ENCODE measurements around the gene CST5. TPM values are rescaled to one million over a fixed set of nuclear protein-coding genes. Genes with fewer than 3 reads are reported as not detected.
A peak's percentile ranks its signal among the peaks of the same experiment; 100 is the strongest.

CST5 gene
- total RNA-seq, 5 donors from 2014 or later (not counting 1 experiment from before 2014, with no cell fraction given): not detected

DNA sequence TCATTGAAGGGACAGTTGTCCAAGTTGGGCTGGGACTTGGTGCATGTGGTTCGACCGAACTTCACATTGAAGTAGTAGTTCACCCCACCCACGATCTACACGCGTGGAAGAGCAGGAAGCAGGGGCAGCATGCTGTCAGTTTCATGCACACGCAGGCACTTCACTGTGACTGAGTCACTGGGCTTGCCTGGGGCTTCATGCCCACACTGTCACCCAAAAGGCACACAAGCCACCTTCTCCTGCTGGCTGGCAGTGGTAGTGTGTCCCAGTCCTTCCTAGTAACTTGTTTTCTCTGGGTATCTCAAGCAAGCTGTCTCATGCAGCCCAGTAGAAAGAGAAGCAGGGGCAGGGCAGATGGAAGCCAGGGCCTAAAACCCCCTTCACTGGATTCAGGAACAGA lies 2.0 kb downstream of the CST5 start:
- ChIA-PET CTCF (no interaction called here), POLR2A (no interaction called here)
- no peaks in the 10 kb centered on the region for H3K36me3 Mint-ChIP-seq
- no peak overlapping the region for H3K4me3 Mint-ChIP-seq
- DNase-seq (no peak), ATAC-seq (replicated peaks in 1 of 4) (no peak)
- no peak overlapping the region for H3K27ac ChIP-seq (ENCODE audit: low read length)
- peaks cover 0 to 27% of the 10 kb centered on the region in 2 experiments for H3K27me3 ChIP-seq (replicated peaks in 1 of 2; ENCODE audit: control insufficient read depth in 2 of 2, extremely low read depth in 1 of 2, insufficient read depth in 2 of 2, low read length in 1 of 2)
- H3K9me3 ChIP-seq: no peaks in the 10 kb centered on the region
- H3K4me1 Mint-ChIP-seq: peaks cover 3 to 40% (median 3%) of the 10 kb centered on the region in 3 donors
- peaks cover 0 to 4% of the 10 kb centered on the region in 2 donors for H3K36me3 ChIP-seq (ENCODE audit: control insufficient read depth in 2 of 2, extremely low read depth in 1 of 2, insufficient read depth in 1 of 2, low read length in 1 of 2)
- no peak overlapping the region for H3K4me3 ChIP-seq (ENCODE audit: control insufficient read depth in 1 of 2, extremely low read depth in 1 of 2, low read length in 1 of 2)
- no peak overlapping the region for H3K27ac Mint-ChIP-seq
- peaks cover 0 to 16% of the 10 kb centered on the region in 2 donors for H3K27me3 Mint-ChIP-seq
- WGBS (ENCODE audit: insufficient coverage): 34% methylated on average over 6 of the region's 6 CpGs
- H3K4me1 ChIP-seq (ENCODE audit: control insufficient read depth in 1 of 2, extremely low read depth in 1 of 2, insufficient read depth in 2 of 2, low read length in 2 of 2): peaks cover 8 to 15% of the 10 kb centered on the region in 2 experiments
- no peaks in the 10 kb centered on the region for H3K9me3 Mint-ChIP-seq

GRCh38 chr20:23875606-23876237 lies 3.8 kb downstream of the CST5 start:
- ChIA-PET POLR2A (no interaction called here), CTCF (no interaction called here)
- no peak for ATAC-seq (replicated peaks in 1 of 4)
- H3K4me3 ChIP-seq (ENCODE audit: control insufficient read depth in 1 of 2, extremely low read depth in 1 of 2, low read length in 1 of 2): no peak overlapping the region
- peaks cover 0 to 4% of the 10 kb centered on the region in 2 donors for H3K36me3 ChIP-seq (ENCODE audit: control insufficient read depth in 2 of 2, extremely low read depth in 1 of 2, insufficient read depth in 1 of 2, low read length in 1 of 2)
- H3K4me1 ChIP-seq (ENCODE audit: control insufficient read depth in 1 of 2, extremely low read depth in 1 of 2, insufficient read depth in 2 of 2, low read length in 2 of 2): peaks cover 8 to 16% of the 10 kb centered on the region in 2 experiments
- no peak overlapping the region for H3K27ac ChIP-seq (ENCODE audit: low read length)
- H3K27me3 ChIP-seq (replicated peaks in 1 of 2; ENCODE audit: control insufficient read depth in 2 of 2, extremely low read depth in 1 of 2, insufficient read depth in 2 of 2, low read length in 1 of 2): peaks cover 0 to 20% of the 10 kb centered on the region in 2 experiments
- no peaks in the 10 kb centered on the region for H3K9me3 ChIP-seq
- no peak for DNase-seq
- no peak overlapping the region for H3K27ac Mint-ChIP-seq
- no peaks in the 10 kb centered on the region for H3K36me3 Mint-ChIP-seq
- no peak overlapping the region for H3K4me3 Mint-ChIP-seq
- H3K9me3 Mint-ChIP-seq: no peaks in the 10 kb centered on the region
- 74% methylated on average over 4 of the region's 6 CpGs for WGBS (ENCODE audit: insufficient coverage)
- H3K27me3 Mint-ChIP-seq: peaks cover 0 to 19% of the 10 kb centered on the region in 2 donors
- H3K4me1 Mint-ChIP-seq: peaks cover 3 to 43% (median 3%) of the 10 kb centered on the region in 3 donors

DNA sequence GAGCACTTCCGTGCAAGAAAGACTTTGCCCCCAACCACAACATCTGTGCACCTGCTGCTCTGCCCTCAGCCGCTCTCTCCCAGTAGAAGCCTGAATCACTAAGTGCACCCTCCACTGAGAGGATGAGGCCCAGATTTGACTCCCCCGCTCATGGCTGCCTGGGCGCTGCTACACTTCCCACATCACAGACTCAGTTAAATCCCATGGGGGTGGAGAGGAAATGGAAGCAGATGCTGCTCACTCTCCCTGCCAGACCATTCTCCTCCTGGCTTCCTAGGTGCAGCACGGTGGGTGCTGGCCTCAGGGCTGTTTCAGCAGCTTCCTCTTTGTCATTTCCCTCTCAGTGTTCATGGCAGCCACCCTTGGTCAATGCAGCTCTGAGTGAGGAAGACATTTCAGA lies 4.8 kb downstream of the CST5 start:
- ATAC-seq (replicated peaks in 1 of 4): no peak
- Mint-ChIP-seq H3K27me3 (peaks cover 0 to 21% of the 10 kb centered on the region in 2 donors), H3K27ac (no peak overlapping the region)

GRCh38 chr20:23873370-23874015 lies 6.1 kb downstream of the CST5 start:
- Mint-ChIP-seq H3K4me3 (peak overlapping the region in 1 of 3 donors; percentile 62), H3K36me3 (no peaks in the 10 kb centered on the region), H3K9me3 (no peaks in the 10 kb centered on the region), H3K27ac (no peak overlapping the region), H3K27me3 (peaks cover 0 to 31% of the 10 kb centered on the region in 2 donors), H3K4me1 (peaks cover 3 to 43% (median 3%) of the 10 kb centered on the region in 3 donors)
- ChIA-PET CTCF (no interaction called here), POLR2A (no interaction called here)
- DNase-seq (peak in 5 of 35 experiments; percentile 10 to 46 (median 16)), ATAC-seq (replicated peaks in 1 of 4) (peak in 1 of 4 experiments; percentile 80)
- peaks cover 8 to 16% of the 10 kb centered on the region in 2 experiments for H3K4me1 ChIP-seq (ENCODE audit: control insufficient read depth in 1 of 2, extremely low read depth in 1 of 2, insufficient read depth in 2 of 2, low read length in 2 of 2)
- peaks cover 0 to 10% of the 10 kb centered on the region in 2 experiments for H3K27me3 ChIP-seq (replicated peaks in 1 of 2; ENCODE audit: control insufficient read depth in 2 of 2, extremely low read depth in 1 of 2, insufficient read depth in 2 of 2, low read length in 1 of 2)
- H3K4me3 ChIP-seq (ENCODE audit: control insufficient read depth in 1 of 2, extremely low read depth in 1 of 2, low read length in 1 of 2): no peak overlapping the region
- no peaks in the 10 kb centered on the region for H3K9me3 ChIP-seq
- WGBS (ENCODE audit: insufficient coverage): 0% methylated on average over 1 of the region's 3 CpGs
- H3K36me3 ChIP-seq (ENCODE audit: control insufficient read depth in 2 of 2, extremely low read depth in 1 of 2, insufficient read depth in 1 of 2, low read length in 1 of 2): peaks cover 0 to 4% of the 10 kb centered on the region in 2 donors
- H3K27ac ChIP-seq (ENCODE audit: low read length): no peak overlapping the region

More for the DNA sequence above, 4.8 kb downstream of the CST5 start:
- ChIA-PET POLR2A (no interaction called here), CTCF (no interaction called here)
- no peaks in the 10 kb centered on the region for H3K9me3 ChIP-seq
- Mint-ChIP-seq H3K9me3 (no peaks in the 10 kb centered on the region), H3K36me3 (no peaks in the 10 kb centered on the region), H3K4me3 (peak overlapping the region in 1 of 3 donors; percentile 62), H3K4me1 (peaks cover 3 to 43% (median 3%) of the 10 kb centered on the region in 3 donors)
- H3K27ac ChIP-seq (ENCODE audit: low read length): no peak overlapping the region
- H3K27me3 ChIP-seq (replicated peaks in 1 of 2; ENCODE audit: control insufficient read depth in 2 of 2, extremely low read depth in 1 of 2, insufficient read depth in 2 of 2, low read length in 1 of 2): peaks cover 0 to 13% of the 10 kb centered on the region in 2 experiments
- DNase-seq: no peak
- peaks cover 8 to 16% of the 10 kb centered on the region in 2 experiments for H3K4me1 ChIP-seq (ENCODE audit: control insufficient read depth in 1 of 2, extremely low read depth in 1 of 2, insufficient read depth in 2 of 2, low read length in 2 of 2)
- H3K4me3 ChIP-seq (ENCODE audit: control insufficient read depth in 1 of 2, extremely low read depth in 1 of 2, low read length in 1 of 2): no peak overlapping the region
- 23% methylated on average over 3 of the region's 5 CpGs for WGBS (ENCODE audit: insufficient coverage)
- H3K36me3 ChIP-seq (ENCODE audit: control insufficient read depth in 2 of 2, extremely low read depth in 1 of 2, insufficient read depth in 1 of 2, low read length in 1 of 2): peaks cover 0 to 4% of the 10 kb centered on the region in 2 donors

DNA sequence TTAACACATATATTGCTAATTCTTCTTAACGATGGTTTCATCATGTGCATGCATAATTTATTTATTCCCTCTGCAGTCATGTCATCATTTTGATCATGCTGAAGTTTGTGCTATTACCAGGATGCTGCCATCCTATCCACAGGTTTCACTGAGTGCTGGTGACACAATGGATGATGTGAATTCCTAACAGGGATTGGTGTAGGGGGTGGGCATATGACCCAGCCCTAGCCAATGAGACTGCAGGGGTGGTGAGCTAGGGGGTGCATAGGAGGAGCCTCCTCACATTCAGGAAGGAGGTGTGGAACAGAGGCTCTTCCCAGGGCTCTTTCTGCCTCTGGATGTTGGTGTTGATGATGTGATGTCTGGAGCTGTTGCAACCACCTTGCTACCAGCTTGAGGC lies 7.5 kb downstream of the CST5 start:
- Mint-ChIP-seq H3K4me3 (no peak overlapping the region), H3K4me1 (peaks cover 3 to 41% (median 3%) of the 10 kb centered on the region in 3 donors), H3K27ac (no peak overlapping the region), H3K9me3 (no peaks in the 10 kb centered on the region), H3K36me3 (no peaks in the 10 kb centered on the region), H3K27me3 (peaks cover 0 to 37% of the 10 kb centered on the region in 2 donors)
- H3K36me3 ChIP-seq (ENCODE audit: control insufficient read depth in 2 of 2, extremely low read depth in 1 of 2, insufficient read depth in 1 of 2, low read length in 1 of 2): peaks cover 0 to 4% of the 10 kb centered on the region in 2 donors
- DNase-seq (no peak), ATAC-seq (replicated peaks in 1 of 4) (no peak)
- H3K4me3 ChIP-seq (ENCODE audit: control insufficient read depth in 1 of 2, extremely low read depth in 1 of 2, low read length in 1 of 2): no peak overlapping the region
- WGBS (ENCODE audit: insufficient coverage): no CpG with 5 or more reads among the region's 1 CpG
- H3K27ac ChIP-seq (ENCODE audit: low read length): no peak overlapping the region
- peaks cover 8 to 16% of the 10 kb centered on the region in 2 experiments for H3K4me1 ChIP-seq (ENCODE audit: control insufficient read depth in 1 of 2, extremely low read depth in 1 of 2, insufficient read depth in 2 of 2, low read length in 2 of 2)
- CTCF ChIA-PET: no interaction called here
- H3K27me3 ChIP-seq (replicated peaks in 1 of 2; ENCODE audit: control insufficient read depth in 2 of 2, extremely low read depth in 1 of 2, insufficient read depth in 2 of 2, low read length in 1 of 2): peaks cover 0 to 11% of the 10 kb centered on the region in 2 experiments
- POLR2A ChIA-PET: no interaction called here
- no peaks in the 10 kb centered on the region for H3K9me3 ChIP-seq

DNA sequence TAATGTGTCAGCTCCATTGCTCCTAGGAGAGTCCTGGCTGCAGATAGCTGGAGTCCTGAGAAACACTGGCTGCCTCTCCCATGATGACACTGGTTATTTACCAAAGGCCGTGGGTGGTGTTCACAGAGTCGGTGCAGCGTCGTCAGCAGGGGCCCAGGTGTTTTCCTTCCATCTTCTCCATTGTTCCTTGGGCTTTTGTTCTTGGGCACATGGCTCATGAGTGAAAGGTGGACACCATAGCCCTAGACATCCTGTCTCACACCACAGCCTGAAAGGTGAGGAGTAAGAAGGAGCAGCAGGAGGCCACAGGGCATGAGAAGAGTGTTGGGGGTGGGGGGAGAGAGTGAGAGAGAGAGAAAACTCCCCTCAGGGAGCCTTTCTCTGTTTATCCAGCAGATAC lies 9.1 kb downstream of the CST5 start:
- H3K9me3 ChIP-seq: no peaks in the 10 kb centered on the region
- Mint-ChIP-seq H3K36me3 (no peaks in the 10 kb centered on the region), H3K27me3 (peaks cover 0 to 45% of the 10 kb centered on the region in 2 donors), H3K4me3 (no peak overlapping the region), H3K9me3 (no peaks in the 10 kb centered on the region), H3K4me1 (peaks cover 3 to 33% (median 3%) of the 10 kb centered on the region in 3 donors), H3K27ac (no peak overlapping the region)
- no peak for ATAC-seq (replicated peaks in 1 of 4)
- 60% methylated on average over 1 of the region's 4 CpGs for WGBS (ENCODE audit: insufficient coverage)
- peaks cover 8 to 16% of the 10 kb centered on the region in 2 experiments for H3K4me1 ChIP-seq (ENCODE audit: control insufficient read depth in 1 of 2, extremely low read depth in 1 of 2, insufficient read depth in 2 of 2, low read length in 2 of 2)
- ChIA-PET CTCF (no interaction called here), POLR2A (no interaction called here)
- no peak overlapping the region for H3K27ac ChIP-seq (ENCODE audit: low read length)
- peaks cover 0 to 4% of the 10 kb centered on the region in 2 donors for H3K36me3 ChIP-seq (ENCODE audit: control insufficient read depth in 2 of 2, extremely low read depth in 1 of 2, insufficient read depth in 1 of 2, low read length in 1 of 2)
- DNase-seq: no peak
- peaks cover 0 to 14% of the 10 kb centered on the region in 2 experiments for H3K27me3 ChIP-seq (replicated peaks in 1 of 2; ENCODE audit: control insufficient read depth in 2 of 2, extremely low read depth in 1 of 2, insufficient read depth in 2 of 2, low read length in 1 of 2)
- no peak overlapping the region for H3K4me3 ChIP-seq (ENCODE audit: control insufficient read depth in 1 of 2, extremely low read depth in 1 of 2, low read length in 1 of 2)
